ENCODE data around the gene EBLN1. TPM values are rescaled to one million over a fixed set of nuclear protein-coding genes. Genes with fewer than 3 reads are reported as not detected.

EBLN1 gene
- polyA plus RNA-seq, 1 donor (not counting 4 experiments of a cell fraction or from before 2014, with no cell fraction given) = not detected

DNA sequence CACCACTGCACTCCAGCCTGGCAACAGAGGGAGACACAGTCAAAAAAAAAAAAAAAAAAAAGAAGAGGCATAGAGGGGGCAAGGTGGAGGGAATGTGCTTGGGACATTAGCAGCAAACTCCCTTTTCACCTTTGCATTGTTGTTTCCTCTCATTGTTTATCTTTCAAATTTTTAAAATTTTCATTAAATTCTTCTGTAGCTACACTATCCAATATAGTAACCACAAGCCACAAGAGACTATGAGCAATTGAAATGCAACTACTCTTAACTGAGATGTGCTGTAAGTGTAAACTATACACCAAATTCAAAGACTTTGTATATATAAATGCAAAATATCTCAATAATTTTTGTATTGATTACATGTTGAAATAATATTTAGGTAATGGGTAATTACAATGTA is 43.4 kb downstream of the EBLN1 start:
- Histone ChIP-seq H3K79me2 (ENCODE audit: control insufficient read depth, insufficient read depth, low read length) (no peaks in the 10 kb centered on the region), H3K36me3 (ENCODE audit: control insufficient read depth in 2 of 2, extremely low read depth in 1 of 2, insufficient read depth in 2 of 2, low read length in 2 of 2) (no peaks in the 10 kb centered on the region), H2AFZ (ENCODE audit: control insufficient read depth, low read length) (no peak overlapping the region), H3K9me3 (ENCODE audit: control insufficient read depth, low read depth, low read length) (no peaks in the 10 kb centered on the region), H3K4me1 (ENCODE audit: control insufficient read depth, extremely low read depth, insufficient read depth, low read length) (no peaks in the 10 kb centered on the region), H3K9ac (ENCODE audit: control insufficient read depth, extremely low read depth, insufficient read depth, low read length) (no peak overlapping the region), H3K27ac (ENCODE audit: control insufficient read depth, insufficient read depth, low read length) (no peak overlapping the region), H3K4me3 (ENCODE audit: control insufficient read depth in 2 of 3, extremely low read depth in 1 of 3, insufficient read depth in 2 of 3, low read depth in 1 of 3, low read length in 3 of 3) (no peak overlapping the region), H4K20me1 (ENCODE audit: control insufficient read depth, extremely low read depth, insufficient read depth, low read length) (no peaks in the 10 kb centered on the region), H3K4me2 (ENCODE audit: control insufficient read depth, extremely low read depth, insufficient read depth, low read depth, low read length) (no peak overlapping the region), H3K9me1 (ENCODE audit: control insufficient read depth, extremely low read depth, insufficient read depth, low read length) (no peaks in the 10 kb centered on the region), H3K27me3 (ENCODE audit: control insufficient read depth, extremely low read depth, insufficient read depth, low read length) (peaks cover 2% of the 10 kb centered on the region)
- DNase-seq (ENCODE audit: low read depth, low spot score) (no peak), FAIRE-seq (no peak)
- dilution Hi-C loops (cut with MboI; ENCODE audit: extremely low pct_ligation_motif_present, low sequenced_read_pairs) = no loop called here
- TF ChIP-seq EZH2 (IDR thresholded peaks at IDR 0.05; ENCODE audit: low read length) = no peak
- TF ChIP-seq, protein P1, sequence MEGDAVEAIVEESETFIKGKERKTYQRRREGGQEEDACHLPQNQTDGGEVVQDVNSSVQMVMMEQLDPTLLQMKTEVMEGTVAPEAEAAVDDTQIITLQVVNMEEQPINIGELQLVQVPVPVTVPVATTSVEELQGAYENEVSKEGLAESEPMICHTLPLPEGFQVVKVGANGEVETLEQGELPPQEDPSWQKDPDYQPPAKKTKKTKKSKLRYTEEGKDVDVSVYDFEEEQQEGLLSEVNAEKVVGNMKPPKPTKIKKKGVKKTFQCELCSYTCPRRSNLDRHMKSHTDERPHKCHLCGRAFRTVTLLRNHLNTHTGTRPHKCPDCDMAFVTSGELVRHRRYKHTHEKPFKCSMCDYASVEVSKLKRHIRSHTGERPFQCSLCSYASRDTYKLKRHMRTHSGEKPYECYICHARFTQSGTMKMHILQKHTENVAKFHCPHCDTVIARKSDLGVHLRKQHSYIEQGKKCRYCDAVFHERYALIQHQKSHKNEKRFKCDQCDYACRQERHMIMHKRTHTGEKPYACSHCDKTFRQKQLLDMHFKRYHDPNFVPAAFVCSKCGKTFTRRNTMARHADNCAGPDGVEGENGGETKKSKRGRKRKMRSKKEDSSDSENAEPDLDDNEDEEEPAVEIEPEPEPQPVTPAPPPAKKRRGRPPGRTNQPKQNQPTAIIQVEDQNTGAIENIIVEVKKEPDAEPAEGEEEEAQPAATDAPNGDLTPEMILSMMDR (optimal IDR thresholded peaks at IDR 0.05 in 1 of 3, IDR thresholded peaks at IDR 0.05 in 1 of 3, conservative IDR thresholded peaks at IDR 0.05 in 1 of 3; ENCODE audit: extremely low read depth in 1 of 3, insufficient read depth in 2 of 3, low read length in 3 of 3) = no peak

DNA sequence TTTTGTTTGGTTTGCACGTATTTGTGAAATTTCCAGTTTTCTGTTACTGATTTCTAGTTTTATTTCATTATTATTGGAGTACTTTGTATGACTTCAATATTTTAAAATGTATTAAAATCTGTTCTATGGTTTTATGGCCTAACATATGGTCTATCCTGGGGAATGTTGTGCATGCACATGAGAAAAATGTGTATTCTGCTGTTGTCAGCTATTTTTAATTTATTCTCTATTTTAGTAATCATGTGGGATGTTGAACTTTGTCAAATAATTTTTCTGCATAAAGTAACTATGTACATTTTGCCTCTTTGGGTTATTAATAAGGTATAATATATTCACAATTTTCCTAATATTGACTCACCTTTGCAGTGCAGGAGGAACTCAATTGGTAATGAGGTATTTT is 46.7 kb downstream of the EBLN1 start:
- Histone ChIP-seq H3K4me1 (ENCODE audit: control insufficient read depth, extremely low read depth, insufficient read depth, low read length) (no peaks in the 10 kb centered on the region), H3K9me1 (ENCODE audit: control insufficient read depth, extremely low read depth, insufficient read depth, low read length) (no peaks in the 10 kb centered on the region), H3K9ac (ENCODE audit: control insufficient read depth, extremely low read depth, insufficient read depth, low read length) (no peak overlapping the region), H3K4me2 (ENCODE audit: control insufficient read depth, extremely low read depth, insufficient read depth, low read depth, low read length) (no peak overlapping the region), H3K4me3 (ENCODE audit: control insufficient read depth in 2 of 3, extremely low read depth in 1 of 3, insufficient read depth in 2 of 3, low read depth in 1 of 3, low read length in 3 of 3) (no peak overlapping the region), H3K79me2 (ENCODE audit: control insufficient read depth, insufficient read depth, low read length) (no peaks in the 10 kb centered on the region), H3K9me3 (ENCODE audit: control insufficient read depth, low read depth, low read length) (no peaks in the 10 kb centered on the region), H3K36me3 (ENCODE audit: control insufficient read depth in 2 of 2, extremely low read depth in 1 of 2, insufficient read depth in 2 of 2, low read length in 2 of 2) (no peaks in the 10 kb centered on the region), H3K27ac (ENCODE audit: control insufficient read depth, insufficient read depth, low read length) (no peak overlapping the region), H3K27me3 (ENCODE audit: control insufficient read depth, extremely low read depth, insufficient read depth, low read length) (peaks cover under 1% of the 10 kb centered on the region), H2AFZ (ENCODE audit: control insufficient read depth, low read length) (no peak overlapping the region), H4K20me1 (ENCODE audit: control insufficient read depth, extremely low read depth, insufficient read depth, low read length) (no peaks in the 10 kb centered on the region)
- no peak for TF ChIP-seq EZH2 (IDR thresholded peaks at IDR 0.05; ENCODE audit: low read length)
- TF ChIP-seq, protein P1 (optimal IDR thresholded peaks at IDR 0.05 in 1 of 3, IDR thresholded peaks at IDR 0.05 in 1 of 3, conservative IDR thresholded peaks at IDR 0.05 in 1 of 3; ENCODE audit: extremely low read depth in 1 of 3, insufficient read depth in 2 of 3, low read length in 3 of 3) = no peak
- DNase-seq (ENCODE audit: low read depth, low spot score) (no peak), FAIRE-seq (no peak)
- dilution Hi-C loops (cut with MboI; ENCODE audit: extremely low pct_ligation_motif_present, low sequenced_read_pairs) = no loop called here
